Measurements from ENCODE around the gene ISX. TPM values are rescaled to one million over a fixed set of nuclear protein-coding genes. Genes with fewer than 3 reads are reported as not detected.
"Not testable (repeated sequence)": the region's sequence is repeated elsewhere in the genome, so short reads cannot be mapped to it uniquely, and the experiment has no call there.

The ISX gene
- total RNA-seq, 1 donor from 2014 or later = not detected

GRCh38 chr22:35023692-35024363, 42.1 kb upstream of the ISX start:
- no peaks in the 10 kb centered on the region for H3K9me3 ChIP-seq
- H3K36me3 ChIP-seq = no peaks in the 10 kb centered on the region
- ATAC-seq = peak; percentile 71 to 74
- peaks cover 13% of the 10 kb centered on the region for H3K27me3 ChIP-seq (ENCODE audit: low read depth)
- no peak overlapping the region for H3K4me3 ChIP-seq
- H3K4me1 ChIP-seq = no peaks in the 10 kb centered on the region
- H3K27ac ChIP-seq = no peak overlapping the region
- intact Hi-C loops (cut with DNase I) = no loop called here
- peak; percentile 87 for TF ChIP-seq CTCF (IDR thresholded peaks at IDR 0.05)
- peak; percentile 76 for DNase-seq

GRCh38 chr22:35024364-35024692, 41.6 kb upstream of the ISX start:
- Histone ChIP-seq H3K27ac (no peak overlapping the region), H3K36me3 (no peaks in the 10 kb centered on the region), H3K4me1 (no peaks in the 10 kb centered on the region), H3K9me3 (no peaks in the 10 kb centered on the region), H3K27me3 (ENCODE audit: low read depth) (peaks cover 13% of the 10 kb centered on the region), H3K4me3 (no peak overlapping the region)
- DNase-seq (no peak), ATAC-seq (peak; percentile 27 to 33)
- no peak for TF ChIP-seq CTCF (IDR thresholded peaks at IDR 0.05)
- intact Hi-C loops (cut with DNase I) = no loop called here

- H3K27ac ChIP-seq; intact Hi-C loops (cut with DNase I); DNase-seq; H3K36me3 ChIP-seq; H3K4me1 ChIP-seq; H3K4me3 ChIP-seq; ATAC-seq; H3K9me3 ChIP-seq: not testable (repeated sequence)
- peaks cover 12% of the 10 kb centered on the region for H3K27me3 ChIP-seq (ENCODE audit: low read depth)
These were observed 35.8 kb upstream of the ISX start for GRCh38 chr22:35030112-35030511.

GRCh38 chr22:35032571-35032970, 33.4 kb upstream of the ISX start:
- Histone ChIP-seq H3K36me3 (no peaks in the 10 kb centered on the region), H3K4me3 (no peak overlapping the region), H3K4me1 (no peaks in the 10 kb centered on the region), H3K27me3 (ENCODE audit: low read depth) (peaks cover 12% of the 10 kb centered on the region), H3K9me3 (no peaks in the 10 kb centered on the region), H3K27ac (no peak overlapping the region)
- DNase-seq (no peak), ATAC-seq (no peak)
- TF ChIP-seq CTCF (IDR thresholded peaks at IDR 0.05) = no peak
- intact Hi-C loops (cut with DNase I) = no loop called here

- Histone ChIP-seq H3K4me1 (no peaks in the 10 kb centered on the region), H3K27me3 (ENCODE audit: low read depth) (peaks cover 12% of the 10 kb centered on the region), H3K4me3 (no peak overlapping the region), H3K36me3 (no peaks in the 10 kb centered on the region), H3K9me3 (no peaks in the 10 kb centered on the region), H3K27ac (no peak overlapping the region)
- intact Hi-C loops (cut with DNase I) = no loop called here
- ATAC-seq = no peak
- no peak for TF ChIP-seq CTCF (IDR thresholded peaks at IDR 0.05)
- DNase-seq = no peak
These were observed 32.2 kb upstream of the ISX start for GRCh38 chr22:35033635-35034296.

GRCh38 chr22:35034963-35035362, 31.0 kb upstream of the ISX start:
- H3K27ac ChIP-seq = no peak overlapping the region
- H3K36me3 ChIP-seq = no peaks in the 10 kb centered on the region
- no peaks in the 10 kb centered on the region for H3K9me3 ChIP-seq
- DNase-seq = no peak
- no peak overlapping the region for H3K4me3 ChIP-seq
- TF ChIP-seq CTCF (IDR thresholded peaks at IDR 0.05) = no peak
- peaks cover 10% of the 10 kb centered on the region for H3K27me3 ChIP-seq (ENCODE audit: low read depth)
- no peaks in the 10 kb centered on the region for H3K4me1 ChIP-seq
- no peak for ATAC-seq
- intact Hi-C loops (cut with DNase I) = no loop called here

All from lower lobe of right lung (tissue), 2 donors.